Kidney capillary endothelial cell (primary cell): ENCODE data around the gene SLAMF6.
"Not testable (repeated sequence)": the region's sequence is repeated elsewhere in the genome, so short reads cannot be mapped to it uniquely, and the experiment has no call there.

Source experiments
- DNase-seq: peaks from one replicate; pipeline ENCODE4 v3.0.0-alpha.2; 2018; ENCODE audit warnings: low spot score

The SLAMF6 gene

GRCh38 chr1:160504651-160505050 lies 18.4 kb downstream of the SLAMF6 start:
- DNase-seq, result no peak

DNA sequence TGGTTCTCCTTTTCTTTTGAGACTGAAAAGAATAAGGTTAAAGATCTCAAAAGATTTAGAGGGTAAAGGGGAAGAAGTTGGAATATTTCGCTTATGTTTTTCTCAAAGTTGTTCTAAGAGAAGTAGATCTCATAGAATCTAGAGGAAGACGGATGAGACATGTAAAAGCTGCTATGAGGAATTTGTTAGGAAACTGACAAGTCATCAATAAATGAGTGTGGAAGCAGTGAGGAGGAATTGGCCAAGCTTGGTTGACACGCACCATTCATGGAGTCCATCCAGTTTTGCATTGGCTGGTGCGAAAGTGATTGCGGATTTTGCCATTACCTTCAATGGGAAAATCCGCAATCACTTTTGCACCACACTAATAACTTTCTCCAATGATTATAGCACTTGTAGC lies 20.0 kb downstream of the SLAMF6 start:
- DNase-seq, result no peak

- no peak for DNase-seq
These were observed 22.6 kb downstream of the SLAMF6 start for GRCh38 chr1:160500321-160500990.

GRCh38 chr1:160499631-160500030 lies 23.4 kb downstream of the SLAMF6 start:
- no peak for DNase-seq

- not testable (repeated sequence) for DNase-seq
These were observed 24.6 kb downstream of the SLAMF6 start for GRCh38 chr1:160498301-160499065.

DNA sequence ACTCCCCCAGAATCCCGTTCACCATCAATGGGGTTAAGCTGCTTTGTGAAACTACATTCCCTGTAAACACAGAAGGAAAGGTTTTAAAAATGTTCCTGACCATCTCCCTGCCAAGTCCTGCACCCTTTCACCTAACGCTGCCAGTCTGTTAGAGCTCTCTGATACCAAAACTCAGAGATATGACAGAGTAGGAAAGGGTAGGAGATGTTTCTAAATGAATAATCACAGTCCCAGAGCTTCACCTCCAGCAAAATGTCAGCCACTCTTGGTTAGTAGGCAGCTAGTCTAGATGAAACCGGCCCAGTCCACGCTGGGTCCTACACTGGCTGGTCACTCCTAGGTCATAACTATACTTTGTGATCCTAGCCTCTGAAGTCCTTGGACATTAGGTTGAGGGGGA lies 26.7 kb downstream of the SLAMF6 start:
- no peak for DNase-seq

DNA sequence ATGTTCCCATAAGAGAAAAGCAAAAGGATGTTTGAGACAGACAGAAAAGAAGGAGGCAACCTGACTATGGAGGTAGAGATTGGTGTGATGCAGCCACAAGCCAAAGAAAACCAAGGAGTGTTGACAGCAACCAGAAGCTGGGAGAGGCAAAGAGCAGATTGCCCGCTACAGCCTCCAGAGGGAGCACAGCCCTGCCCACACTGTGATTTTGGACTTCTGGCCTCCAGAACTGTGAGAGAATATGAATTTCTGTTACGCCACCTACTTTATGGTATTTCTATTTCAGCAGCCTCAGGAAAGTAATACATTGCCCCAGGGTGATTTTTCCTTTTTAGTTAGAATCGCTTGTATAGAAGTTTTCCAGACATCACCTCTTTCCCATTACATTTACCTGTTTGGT lies 28.4 kb downstream of the SLAMF6 start:
- no peak for DNase-seq

- no peak for DNase-seq
These were observed 30.4 kb downstream of the SLAMF6 start for GRCh38 chr1:160492617-160493016.

DNA sequence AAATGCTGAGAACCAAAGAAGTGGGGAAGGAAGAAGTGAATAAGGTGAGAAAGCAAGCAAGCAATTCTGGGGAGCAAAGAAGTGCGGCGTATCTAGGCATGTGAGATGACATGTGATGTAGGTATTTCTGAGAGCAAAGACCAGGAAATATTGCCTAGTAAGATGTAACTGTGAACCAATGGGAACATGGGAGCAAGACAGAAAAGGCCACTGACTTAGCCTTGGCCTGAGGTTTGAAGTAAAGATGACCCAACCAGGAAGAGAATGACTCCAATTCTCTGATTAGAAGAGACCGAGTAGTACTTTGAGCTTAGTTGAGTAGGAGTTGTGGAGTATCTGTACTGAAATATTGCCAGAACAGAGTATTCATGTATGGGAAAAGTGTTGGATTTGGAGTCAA lies 31.1 kb downstream of the SLAMF6 start:
- no peak for DNase-seq

GRCh38 chr1:160491017-160491416 lies 32.0 kb downstream of the SLAMF6 start:
- DNase-seq, result no peak

DNA sequence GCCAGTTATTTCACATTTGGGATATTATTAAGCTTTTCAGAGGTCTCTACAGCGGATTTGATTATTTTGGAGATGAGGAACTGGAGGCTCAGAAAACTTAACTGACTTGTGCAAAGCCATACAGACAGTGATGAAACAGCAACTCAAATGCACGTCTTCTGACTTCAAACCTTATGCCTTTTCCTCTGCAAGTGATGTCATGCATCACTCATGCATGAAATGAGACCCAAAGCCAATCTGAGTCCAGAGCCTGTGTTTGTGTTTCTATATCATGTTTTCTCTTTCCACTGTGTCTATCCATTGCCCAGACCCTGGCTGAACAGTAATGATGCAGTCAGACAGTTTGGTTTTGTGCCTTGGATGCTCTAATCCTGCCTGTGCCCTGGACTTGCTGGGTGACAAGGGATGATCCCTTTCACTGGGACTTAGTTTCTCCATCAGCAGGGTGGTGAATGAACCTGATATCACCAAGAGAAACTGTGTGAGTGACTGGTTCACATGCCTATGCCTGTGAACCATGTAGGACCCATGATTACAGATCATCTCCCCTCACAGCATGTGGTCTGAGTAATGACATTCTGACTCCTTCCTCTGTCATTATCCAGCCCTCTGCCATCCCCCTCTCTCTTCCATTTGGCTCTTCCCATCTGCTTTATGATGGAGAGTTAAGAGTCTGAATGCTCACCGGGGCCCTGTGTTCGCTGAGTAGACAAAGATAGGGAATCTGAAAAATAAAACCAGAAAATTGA lies 33.4 kb downstream of the SLAMF6 start:
- DNase-seq, result no peak

- no peak for DNase-seq
These were observed 34.6 kb downstream of the SLAMF6 start for GRCh38 chr1:160488347-160489058.

DNA sequence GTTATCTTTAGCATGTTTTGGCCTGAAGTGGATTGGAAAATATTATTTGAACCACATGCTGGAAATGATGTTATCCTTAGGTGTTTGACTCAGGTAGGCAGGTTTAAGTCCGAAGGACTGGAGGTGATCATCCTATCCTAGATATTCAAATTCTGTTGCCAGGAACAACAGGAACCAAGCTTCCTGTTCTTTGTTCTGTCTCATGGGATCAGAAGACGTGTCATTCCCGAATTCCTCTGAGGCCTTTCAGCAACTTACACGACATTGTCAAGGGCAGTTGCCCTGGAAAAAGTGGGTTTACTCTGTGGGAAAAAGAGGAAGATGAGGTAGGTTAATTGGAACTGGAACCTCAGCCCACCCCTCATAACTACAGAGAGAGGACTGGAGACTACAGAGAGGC lies 36.6 kb downstream of the SLAMF6 start:
- DNase-seq, result no peak

GRCh38 chr1:160483505-160484185 lies 39.4 kb downstream of the SLAMF6 start:
- no peak for DNase-seq

DNA sequence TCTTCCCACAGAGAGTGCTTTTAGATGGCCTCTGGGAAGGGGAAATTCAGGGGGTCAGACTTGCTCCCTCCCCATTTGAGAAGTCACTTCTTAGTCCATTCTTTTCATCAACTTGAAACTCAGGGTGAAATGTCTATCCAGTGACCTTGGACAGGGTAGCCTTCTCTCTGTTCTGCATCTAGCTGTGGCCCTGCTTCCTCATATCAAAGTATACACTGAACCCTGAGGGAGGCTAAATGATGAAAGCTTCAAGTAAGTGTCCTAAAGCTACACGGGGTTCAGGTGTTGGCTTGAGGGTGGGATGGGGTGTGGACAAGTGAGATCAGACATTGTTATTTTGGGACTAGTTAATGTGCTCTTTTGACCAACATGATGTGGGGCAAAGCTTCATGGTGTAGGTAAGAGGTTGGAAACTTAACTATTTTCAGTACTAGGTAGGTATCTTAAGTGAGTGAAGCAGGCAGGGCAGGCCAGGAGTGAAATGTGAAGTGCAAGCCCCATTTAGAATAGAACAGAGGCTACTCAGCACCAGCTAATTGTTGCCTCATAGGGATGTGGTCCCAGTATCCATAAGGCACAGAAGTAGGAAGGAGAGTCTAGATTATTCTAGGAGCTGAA lies 41.0 kb downstream of the SLAMF6 start:
- no peak for DNase-seq

DNA sequence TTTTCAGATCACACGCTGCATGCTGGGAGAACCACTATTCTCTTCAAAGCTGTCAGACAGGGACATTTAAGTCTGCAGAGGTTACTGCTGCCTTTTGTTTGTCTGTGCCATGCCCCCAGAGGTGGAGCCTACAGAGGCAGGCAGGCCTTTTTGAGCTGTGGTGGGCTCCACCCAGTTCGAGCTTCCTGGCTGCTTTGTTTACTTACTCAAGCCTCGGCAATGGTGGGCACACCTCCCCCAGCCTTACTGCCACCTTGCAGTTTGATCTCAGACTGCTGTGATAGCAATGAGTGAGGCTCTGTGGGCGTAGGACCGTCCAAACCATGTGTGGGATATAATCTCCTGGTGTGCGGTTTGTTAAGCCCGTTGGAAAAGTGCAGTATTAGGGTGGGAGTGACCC lies 42.3 kb downstream of the SLAMF6 start:
- DNase-seq, result not testable (repeated sequence)

GRCh38 chr1:160479091-160479490 lies 44.0 kb downstream of the SLAMF6 start:
- DNase-seq, result not testable (repeated sequence)

- no peak for DNase-seq
These were observed 48.4 kb downstream of the SLAMF6 start for GRCh38 chr1:160474392-160475242.

DNA sequence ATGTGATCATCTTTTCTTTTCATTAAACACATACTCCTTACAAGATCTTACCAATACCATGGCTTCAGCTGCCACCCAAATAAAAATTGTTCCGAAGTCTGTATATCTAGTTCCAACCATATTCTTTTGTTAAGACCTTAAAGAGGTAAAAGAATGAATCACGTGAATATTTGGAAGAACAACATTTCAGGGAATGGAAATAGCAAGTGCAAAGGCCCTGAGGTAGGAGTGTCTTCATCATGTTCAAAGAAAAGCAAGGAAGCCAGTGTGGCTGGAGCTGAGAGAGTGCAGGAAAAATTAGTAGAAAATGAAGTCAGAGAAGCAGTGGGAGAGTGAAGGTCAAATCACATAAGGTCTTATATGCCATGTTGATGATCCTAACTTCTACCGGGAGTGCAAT lies 50.9 kb downstream of the SLAMF6 start:
- no peak for DNase-seq

DNA sequence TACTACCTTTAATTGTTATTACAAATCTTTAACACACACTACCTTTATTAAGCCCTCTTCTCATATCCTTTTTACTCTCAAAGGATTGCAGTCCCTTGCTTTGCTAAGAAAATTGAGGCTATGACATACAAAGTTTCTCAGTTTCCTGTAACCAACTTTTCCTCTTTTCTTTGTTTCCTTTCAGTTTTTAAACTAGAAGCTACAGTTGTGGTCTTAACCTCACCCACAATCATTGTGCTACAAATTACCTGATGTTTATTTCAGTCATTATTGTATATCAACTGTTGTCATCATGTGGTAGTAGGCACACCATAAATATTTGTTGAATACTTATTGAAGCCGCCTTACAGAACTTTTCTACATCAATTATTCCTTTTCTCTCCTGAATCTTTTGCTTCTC lies 51.8 kb downstream of the SLAMF6 start:
- no peak for DNase-seq
